ENCODE results near the gene MAPK6. TPM values are rescaled to one million over a fixed set of nuclear protein-coding genes. Genes with fewer than 3 reads are reported as not detected.
A peak's percentile ranks its signal among the peaks of the same experiment; 100 is the strongest.
"Not testable (repeated sequence)": the region's sequence is repeated elsewhere in the genome, so short reads cannot be mapped to it uniquely, and the experiment has no call there.

Gene MAPK6
- total RNA-seq, 5 donors from 2014 or later (not counting 1 experiment from before 2014, with no cell fraction given), result 15.1 to 35.1 (median 19.8) TPM

DNA sequence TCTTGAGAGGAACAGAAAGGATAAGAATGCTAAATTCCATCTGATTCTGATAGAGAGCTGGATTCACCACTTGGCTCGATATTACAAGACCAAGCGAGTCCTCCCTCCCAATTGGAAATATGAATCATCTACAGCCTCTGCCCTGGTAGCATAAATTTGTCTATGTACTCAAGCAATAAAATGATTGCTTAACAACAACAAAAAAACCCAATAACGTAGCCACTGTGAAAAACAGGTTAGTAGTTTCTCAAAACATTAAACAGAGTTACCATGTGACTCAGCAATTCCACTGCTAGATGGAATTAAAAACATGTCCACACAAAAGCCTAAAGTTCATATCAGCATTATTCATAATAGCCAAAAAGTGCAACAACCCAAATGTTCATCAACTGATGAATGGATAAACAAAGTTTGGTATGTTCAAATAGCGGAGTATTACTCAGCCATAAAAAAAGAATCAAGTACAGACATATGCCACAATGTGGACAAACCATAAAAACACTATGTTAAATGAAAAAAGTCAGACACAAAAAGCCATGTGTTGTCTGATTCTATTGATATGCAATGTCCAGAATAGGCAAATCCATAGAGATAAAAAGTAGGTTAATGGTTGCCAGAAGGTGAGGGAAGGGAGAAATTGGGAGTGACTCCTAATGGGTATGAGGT, 76.7 kb downstream of the MAPK6 start:
- no peaks in the 10 kb centered on the region for H3K27me3 Mint-ChIP-seq
- no peak overlapping the region for H3K4me3 ChIP-seq (ENCODE audit: control insufficient read depth in 1 of 2, extremely low read depth in 1 of 2, low read length in 1 of 2)
- ChIA-PET POLR2A (no interaction called here), CTCF (no interaction called here)
- no peaks in the 10 kb centered on the region for H3K4me1 Mint-ChIP-seq
- no peaks in the 10 kb centered on the region for H3K9me3 Mint-ChIP-seq
- H3K27me3 ChIP-seq (replicated peaks in 1 of 2; ENCODE audit: control insufficient read depth in 2 of 2, extremely low read depth in 1 of 2, insufficient read depth in 2 of 2, low read length in 1 of 2), result peaks cover 0 to 8% of the 10 kb centered on the region in 2 experiments
- DNase-seq (no peak), ATAC-seq (replicated peaks in 1 of 4) (no peak)
- no peaks in the 10 kb centered on the region for H3K36me3 ChIP-seq (ENCODE audit: control insufficient read depth in 2 of 2, extremely low read depth in 1 of 2, insufficient read depth in 1 of 2, low read length in 1 of 2)
- H3K9me3 ChIP-seq, result no peaks in the 10 kb centered on the region
- no peaks in the 10 kb centered on the region for H3K4me1 ChIP-seq (ENCODE audit: control insufficient read depth in 1 of 2, extremely low read depth in 1 of 2, insufficient read depth in 2 of 2, low read length in 2 of 2)
- no peak overlapping the region for H3K27ac ChIP-seq (ENCODE audit: low read length)
- WGBS (ENCODE audit: insufficient coverage), result 80% methylated on average over 1 of the region's 4 CpGs
- H3K27ac Mint-ChIP-seq, result no peak overlapping the region
- H3K36me3 Mint-ChIP-seq, result peaks cover 5% of the 10 kb centered on the region
- H3K4me3 Mint-ChIP-seq, result no peak overlapping the region

DNA sequence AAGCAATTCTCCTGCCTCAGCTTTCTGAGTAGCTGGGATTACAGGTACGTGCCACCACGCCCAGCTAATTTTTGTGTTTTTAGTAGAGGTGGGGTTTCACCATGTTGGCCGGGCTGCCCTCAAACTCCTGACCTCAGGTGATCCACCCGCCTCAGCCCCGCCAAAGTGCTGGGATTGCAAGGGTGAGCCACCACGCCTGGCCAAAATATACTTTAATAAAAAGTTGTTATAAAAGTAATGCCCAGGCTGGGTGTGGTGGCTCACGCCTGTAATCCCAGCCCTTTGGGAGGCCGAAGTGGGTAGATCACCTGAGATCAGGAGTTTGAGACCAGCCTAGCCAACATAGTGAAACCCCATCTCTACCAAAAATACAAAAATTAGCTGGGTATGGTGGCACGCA, 77.5 kb downstream of the MAPK6 start:
- H3K36me3 Mint-ChIP-seq; H3K27me3 Mint-ChIP-seq; H3K9me3 ChIP-seq; H3K4me1 ChIP-seq (ENCODE audit: control insufficient read depth in 1 of 2, extremely low read depth in 1 of 2, insufficient read depth in 2 of 2, low read length in 2 of 2); H3K4me1 Mint-ChIP-seq; H3K4me3 Mint-ChIP-seq; H3K9me3 Mint-ChIP-seq; H3K27me3 ChIP-seq (replicated peaks in 1 of 2; ENCODE audit: control insufficient read depth in 2 of 2, extremely low read depth in 1 of 2, insufficient read depth in 2 of 2, low read length in 1 of 2); CTCF ChIA-PET; ATAC-seq (replicated peaks in 1 of 4); H3K27ac Mint-ChIP-seq; H3K36me3 ChIP-seq (ENCODE audit: control insufficient read depth in 2 of 2, extremely low read depth in 1 of 2, insufficient read depth in 1 of 2, low read length in 1 of 2); POLR2A ChIA-PET; H3K27ac ChIP-seq (ENCODE audit: low read length); H3K4me3 ChIP-seq (ENCODE audit: control insufficient read depth in 1 of 2, extremely low read depth in 1 of 2, low read length in 1 of 2); DNase-seq: not testable (repeated sequence)
- no CpG with 5 or more reads among the region's 9 CpGs for WGBS (ENCODE audit: insufficient coverage)

DNA sequence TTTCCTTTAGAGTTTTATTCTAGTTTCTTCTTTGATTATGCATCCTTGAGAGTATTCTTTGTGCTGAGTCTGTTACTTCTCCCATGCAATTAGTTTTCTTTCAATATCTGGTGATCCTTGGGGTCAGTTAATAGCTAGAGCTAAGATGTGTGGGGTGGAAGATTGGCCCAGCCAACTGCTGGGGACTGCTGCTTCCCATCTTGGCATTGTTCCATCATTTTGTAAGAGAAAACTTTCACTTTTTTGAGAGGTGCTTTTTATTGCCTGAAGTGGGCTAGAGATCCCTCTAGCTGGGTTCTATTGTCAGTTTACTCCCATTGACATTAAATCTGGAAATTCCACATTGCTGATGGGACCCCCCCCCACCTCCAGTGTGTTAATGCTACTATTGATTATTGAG, 78.2 kb downstream of the MAPK6 start:
- no peak overlapping the region for H3K27ac Mint-ChIP-seq
- DNase-seq, result no peak
- no peak overlapping the region for H3K4me3 Mint-ChIP-seq
- no peaks in the 10 kb centered on the region for H3K4me1 ChIP-seq (ENCODE audit: control insufficient read depth in 1 of 2, extremely low read depth in 1 of 2, insufficient read depth in 2 of 2, low read length in 2 of 2)
- H3K9me3 Mint-ChIP-seq, result no peaks in the 10 kb centered on the region
- no peaks in the 10 kb centered on the region for H3K27me3 Mint-ChIP-seq
- no peak overlapping the region for H3K4me3 ChIP-seq (ENCODE audit: control insufficient read depth in 1 of 2, extremely low read depth in 1 of 2, low read length in 1 of 2)
- no peak for ATAC-seq (replicated peaks in 1 of 4)
- no peak overlapping the region for H3K27ac ChIP-seq (ENCODE audit: low read length)
- POLR2A ChIA-PET, result interaction anchor here in 1 of 2 donors (0.6 to 0.7 kb wide), 2 partner anchors 56 to 238 kb away, joined by 5 to 6 read pairs; no protein-coding TSS in a partner anchor
- no peaks in the 10 kb centered on the region for H3K9me3 ChIP-seq
- H3K36me3 Mint-ChIP-seq, result peaks cover 5% of the 10 kb centered on the region
- no peaks in the 10 kb centered on the region for H3K36me3 ChIP-seq (ENCODE audit: control insufficient read depth in 2 of 2, extremely low read depth in 1 of 2, insufficient read depth in 1 of 2, low read length in 1 of 2)
- no peaks in the 10 kb centered on the region for H3K4me1 Mint-ChIP-seq
- peaks cover 0 to 4% of the 10 kb centered on the region in 2 experiments for H3K27me3 ChIP-seq (replicated peaks in 1 of 2; ENCODE audit: control insufficient read depth in 2 of 2, extremely low read depth in 1 of 2, insufficient read depth in 2 of 2, low read length in 1 of 2)
- CTCF ChIA-PET, result interaction anchor here in 1 of 2 donors (1.9 kb wide), 1 partner anchor 18 kb away, joined by 5 read pairs; no protein-coding TSS in a partner anchor

DNA sequence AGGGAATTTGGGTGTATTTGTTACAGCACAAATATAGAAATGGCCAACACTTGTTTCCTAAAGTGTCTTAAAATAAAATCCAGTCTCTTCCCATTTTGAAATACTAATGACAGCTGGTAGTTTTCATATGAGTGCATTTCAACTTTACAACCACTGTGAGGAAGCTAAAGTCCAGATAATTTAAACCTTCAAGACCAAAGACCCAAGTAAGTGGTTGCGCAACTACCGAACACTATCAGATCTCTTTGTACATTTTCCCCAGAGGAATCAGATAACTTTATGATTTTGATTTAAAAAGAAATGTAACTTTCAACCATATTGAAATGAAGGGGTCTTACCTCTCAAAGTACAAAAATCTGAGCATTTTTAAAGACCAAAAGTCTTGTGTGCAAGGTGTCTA, 79.3 kb downstream of the MAPK6 start:
- no peaks in the 10 kb centered on the region for H3K9me3 Mint-ChIP-seq
- Histone ChIP-seq H3K27me3 (replicated peaks in 1 of 2; ENCODE audit: control insufficient read depth in 2 of 2, extremely low read depth in 1 of 2, insufficient read depth in 2 of 2, low read length in 1 of 2) (peaks cover 0 to 4% of the 10 kb centered on the region in 2 experiments), H3K36me3 (ENCODE audit: control insufficient read depth in 2 of 2, extremely low read depth in 1 of 2, insufficient read depth in 1 of 2, low read length in 1 of 2) (no peaks in the 10 kb centered on the region), H3K9me3 (no peaks in the 10 kb centered on the region), H3K4me1 (ENCODE audit: control insufficient read depth in 1 of 2, extremely low read depth in 1 of 2, insufficient read depth in 2 of 2, low read length in 2 of 2) (no peaks in the 10 kb centered on the region), H3K4me3 (ENCODE audit: control insufficient read depth in 1 of 2, extremely low read depth in 1 of 2, low read length in 1 of 2) (no peak overlapping the region), H3K27ac (ENCODE audit: low read length) (no peak overlapping the region)
- CTCF ChIA-PET, result interaction anchor here in 1 of 2 donors (1.9 kb wide), 1 partner anchor 19 kb away, joined by 5 read pairs; no protein-coding TSS in a partner anchor
- no peak overlapping the region for H3K27ac Mint-ChIP-seq
- DNase-seq, result no peak
- ATAC-seq (replicated peaks in 1 of 4), result no peak
- no peaks in the 10 kb centered on the region for H3K4me1 Mint-ChIP-seq
- peaks cover 5% of the 10 kb centered on the region for H3K36me3 Mint-ChIP-seq
- POLR2A ChIA-PET, result no interaction called here
- H3K27me3 Mint-ChIP-seq, result no peaks in the 10 kb centered on the region
- no CpG with 5 or more reads among the region's 2 CpGs for WGBS (ENCODE audit: insufficient coverage)
- no peak overlapping the region for H3K4me3 Mint-ChIP-seq

DNA sequence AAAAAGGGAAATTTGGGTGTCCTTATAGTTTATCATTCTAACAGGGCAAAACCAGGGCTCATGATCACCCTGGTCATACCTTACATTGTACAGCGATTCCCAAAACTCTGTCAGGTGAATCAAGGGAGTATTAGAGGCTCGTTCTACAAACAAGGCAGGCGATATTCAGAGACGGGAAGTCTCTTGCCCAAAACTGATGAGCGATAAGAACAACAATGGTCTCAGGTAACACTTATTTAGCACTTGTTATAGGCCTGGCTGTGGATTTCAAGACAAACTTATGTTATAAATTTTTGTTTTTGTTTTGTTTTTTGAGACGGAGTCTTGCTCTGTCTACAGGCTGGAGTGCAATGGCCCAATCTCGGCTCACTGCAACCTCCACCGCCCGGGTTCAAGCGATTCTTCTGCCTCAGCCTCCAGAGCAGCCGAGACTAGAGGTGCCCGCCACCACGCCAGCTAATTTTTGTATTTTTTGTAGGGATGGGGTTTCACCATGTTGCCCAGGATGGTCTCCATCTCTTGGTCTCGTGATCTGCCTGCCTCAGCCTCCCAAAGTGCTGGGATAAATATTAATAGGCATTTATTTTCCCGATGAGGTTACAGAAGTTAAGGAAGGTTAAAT, 80.7 kb downstream of the MAPK6 start:
- Histone ChIP-seq H3K9me3 (no peaks in the 10 kb centered on the region), H3K36me3 (ENCODE audit: control insufficient read depth in 2 of 2, extremely low read depth in 1 of 2, insufficient read depth in 1 of 2, low read length in 1 of 2) (no peaks in the 10 kb centered on the region), H3K27ac (ENCODE audit: low read length) (no peak overlapping the region), H3K4me1 (ENCODE audit: control insufficient read depth in 1 of 2, extremely low read depth in 1 of 2, insufficient read depth in 2 of 2, low read length in 2 of 2) (no peaks in the 10 kb centered on the region), H3K4me3 (ENCODE audit: control insufficient read depth in 1 of 2, extremely low read depth in 1 of 2, low read length in 1 of 2) (no peak overlapping the region), H3K27me3 (replicated peaks in 1 of 2; ENCODE audit: control insufficient read depth in 2 of 2, extremely low read depth in 1 of 2, insufficient read depth in 2 of 2, low read length in 1 of 2) (peaks cover 0 to 10% of the 10 kb centered on the region in 2 experiments)
- ChIA-PET CTCF (no interaction called here), POLR2A (interaction anchor here in 1 of 2 donors (0.5 kb wide), 1 partner anchor 42 kb away, joined by 3 read pairs; no protein-coding TSS in a partner anchor)
- DNase-seq, result no peak
- H3K27ac Mint-ChIP-seq, result no peak overlapping the region
- peaks cover 5% of the 10 kb centered on the region for H3K36me3 Mint-ChIP-seq
- H3K9me3 Mint-ChIP-seq, result no peaks in the 10 kb centered on the region
- 89% methylated on average over 10 of the region's 15 CpGs for WGBS (ENCODE audit: insufficient coverage)
- H3K27me3 Mint-ChIP-seq, result no peaks in the 10 kb centered on the region
- no peak for ATAC-seq (replicated peaks in 1 of 4)
- H3K4me1 Mint-ChIP-seq, result no peaks in the 10 kb centered on the region
- no peak overlapping the region for H3K4me3 Mint-ChIP-seq

DNA sequence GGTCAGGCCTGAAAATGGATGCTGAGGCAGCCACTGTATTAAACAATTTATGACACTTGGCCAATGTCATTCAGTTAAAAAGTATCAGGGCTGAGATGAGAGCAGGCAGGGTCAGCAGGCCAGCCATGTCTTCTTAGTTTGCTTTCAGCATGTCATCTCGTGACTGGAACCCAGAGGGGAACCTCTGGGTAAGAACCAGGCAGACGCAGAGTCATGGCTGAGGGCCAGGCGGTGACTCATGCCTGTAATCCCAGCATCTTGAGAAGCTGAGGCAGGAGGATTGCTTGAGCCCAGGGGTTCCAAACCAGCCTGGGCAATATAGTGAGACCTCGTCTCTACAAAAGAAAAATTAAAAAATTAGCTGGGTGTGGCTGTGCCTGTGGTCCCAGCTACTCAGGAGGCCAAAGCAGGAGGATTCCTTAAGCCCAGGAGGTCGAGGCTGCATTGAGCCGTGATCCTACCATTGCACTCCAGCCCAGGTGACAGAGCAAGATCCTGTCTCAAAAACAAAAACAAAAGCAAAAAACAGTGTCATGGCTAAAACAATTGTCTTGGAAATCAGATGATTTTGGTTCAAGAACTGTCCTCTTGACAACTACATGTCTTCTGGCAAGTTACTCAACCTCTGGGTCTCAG, 81.9 kb downstream of the MAPK6 start:
- Mint-ChIP-seq H3K27ac (no peak overlapping the region), H3K4me3 (no peak overlapping the region), H3K9me3 (no peaks in the 10 kb centered on the region), H3K27me3 (peaks cover 0 to 3% of the 10 kb centered on the region in 2 donors), H3K36me3 (peaks cover under 1% of the 10 kb centered on the region), H3K4me1 (no peaks in the 10 kb centered on the region)
- H3K27me3 ChIP-seq (replicated peaks in 1 of 2; ENCODE audit: control insufficient read depth in 2 of 2, extremely low read depth in 1 of 2, insufficient read depth in 2 of 2, low read length in 1 of 2), result peaks cover 0 to 6% of the 10 kb centered on the region in 2 experiments
- ChIA-PET CTCF (interaction anchor here in 1 of 2 donors (0.5 kb wide), 1 partner anchor 163 kb away, joined by 4 read pairs; no protein-coding TSS in a partner anchor), POLR2A (no interaction called here)
- H3K36me3 ChIP-seq (ENCODE audit: control insufficient read depth in 2 of 2, extremely low read depth in 1 of 2, insufficient read depth in 1 of 2, low read length in 1 of 2), result no peaks in the 10 kb centered on the region
- H3K27ac ChIP-seq (ENCODE audit: low read length), result no peak overlapping the region
- 82% methylated on average over 6 of the region's 6 CpGs for WGBS (ENCODE audit: insufficient coverage)
- ATAC-seq (replicated peaks in 1 of 4) (no peak), DNase-seq (peak in 1 of 35 experiments; percentile 28)
- H3K4me3 ChIP-seq (ENCODE audit: control insufficient read depth in 1 of 2, extremely low read depth in 1 of 2, low read length in 1 of 2), result no peak overlapping the region
- H3K4me1 ChIP-seq (ENCODE audit: control insufficient read depth in 1 of 2, extremely low read depth in 1 of 2, insufficient read depth in 2 of 2, low read length in 2 of 2), result no peaks in the 10 kb centered on the region
- H3K9me3 ChIP-seq, result no peaks in the 10 kb centered on the region

All from T-cell (primary cell).